Mesothelial cell of epicardium (in vitro differentiated cells): ENCODE results near the gene DAAM1. TPM values are rescaled to one million over a fixed set of nuclear protein-coding genes. Genes with fewer than 3 reads are reported as not detected.
A peak's percentile ranks its signal among the peaks of the same experiment; 100 is the strongest.

ENCODE experiments used
- DNase-seq, 2 experiments: peaks; one replicate each; pipeline ENCODE4 v3.0.0; 2021; ENCODE audit warnings: low spot score in 2 of 2; ENCODE audit not compliant: unreplicated experiment in 2 of 2
- H3K27ac Mint-ChIP-seq: 2 replicates; pipeline ENCODE4 v1.8.0; 2021; ENCODE audit warnings: mixed read lengths
- H3K27me3 Mint-ChIP-seq: 2 replicates; pipeline ENCODE4 v1.8.0; 2021; ENCODE audit warnings: low read depth, mixed read lengths
- H3K36me3 Mint-ChIP-seq: 2 replicates; pipeline ENCODE4 v1.8.0; 2021; ENCODE audit warnings: mixed read lengths
- H3K4me1 Mint-ChIP-seq: 2 replicates; pipeline ENCODE4 v1.8.0; 2021; ENCODE audit warnings: mixed read lengths
- H3K4me3 Mint-ChIP-seq: 2 replicates; pipeline ENCODE4 v1.8.0; 2021; ENCODE audit warnings: mild to moderate bottlenecking, moderate library complexity, mixed read lengths
- H3K9me3 Mint-ChIP-seq: 2 replicates; pipeline ENCODE4 v1.8.0; 2021; ENCODE audit warnings: mixed read lengths
- CTCF ChIP-seq: fragments of 200-600 bp; sonication (generic); IDR thresholded peaks from one replicate; pipeline ENCODE4 v1.5.0; 2021; ENCODE audit warnings: antibody characterized with exemption; ENCODE audit not compliant: unreplicated experiment
- total RNA-seq: library from RNA; stranded (reverse); gene quantifications from 3 replicates; pipeline ENCODE4 v1.2.1, GENCODE V29; 2021

The DAAM1 gene
- total RNA-seq, 1 donor from 2014 or later, result 44.2 TPM

GRCh38 chr14:59197695-59198262 is 9.3 kb downstream of the DAAM1 start:
- DNase-seq, result no peak
- no peaks in the 10 kb centered on the region for H3K27me3 Mint-ChIP-seq
- H3K4me3 Mint-ChIP-seq, result no peak overlapping the region
- no peaks in the 10 kb centered on the region for H3K9me3 Mint-ChIP-seq
- peaks cover 24% of the 10 kb centered on the region for H3K4me1 Mint-ChIP-seq
- TF ChIP-seq CTCF, result no peak
- peak overlapping the region; percentile 22 for H3K27ac Mint-ChIP-seq
- H3K36me3 Mint-ChIP-seq, result no peaks in the 10 kb centered on the region

GRCh38 chr14:59199205-59199604 is 10.7 kb downstream of the DAAM1 start:
- H3K36me3 Mint-ChIP-seq, result no peaks in the 10 kb centered on the region
- no peak for DNase-seq
- no peak overlapping the region for H3K4me3 Mint-ChIP-seq
- H3K9me3 Mint-ChIP-seq, result no peaks in the 10 kb centered on the region
- no peaks in the 10 kb centered on the region for H3K27me3 Mint-ChIP-seq
- H3K27ac Mint-ChIP-seq, result no peak overlapping the region
- TF ChIP-seq CTCF, result no peak
- peaks cover 20% of the 10 kb centered on the region for H3K4me1 Mint-ChIP-seq

- TF ChIP-seq CTCF, result no peak
- Mint-ChIP-seq H3K9me3 (no peaks in the 10 kb centered on the region), H3K27me3 (no peaks in the 10 kb centered on the region), H3K36me3 (no peaks in the 10 kb centered on the region), H3K4me1 (peaks cover 16% of the 10 kb centered on the region), H3K4me3 (no peak overlapping the region), H3K27ac (no peak overlapping the region)
- no peak for DNase-seq
Observed at GRCh38 chr14:59199614-59200013, 11.1 kb downstream of the DAAM1 start.

- no peaks in the 10 kb centered on the region for H3K27me3 Mint-ChIP-seq
- H3K9me3 Mint-ChIP-seq, result no peaks in the 10 kb centered on the region
- no peaks in the 10 kb centered on the region for H3K36me3 Mint-ChIP-seq
- H3K4me3 Mint-ChIP-seq, result no peak overlapping the region
- H3K27ac Mint-ChIP-seq, result no peak overlapping the region
- TF ChIP-seq CTCF, result no peak
- no peak for DNase-seq
- H3K4me1 Mint-ChIP-seq, result peaks cover 17% of the 10 kb centered on the region
Observed at GRCh38 chr14:59200195-59200594, 11.7 kb downstream of the DAAM1 start.

- DNase-seq, result no peak
- TF ChIP-seq CTCF, result no peak
- Mint-ChIP-seq H3K36me3 (no peaks in the 10 kb centered on the region), H3K27ac (no peak overlapping the region), H3K9me3 (no peaks in the 10 kb centered on the region), H3K4me1 (peaks cover 18% of the 10 kb centered on the region), H3K4me3 (no peak overlapping the region), H3K27me3 (no peaks in the 10 kb centered on the region)
Observed at GRCh38 chr14:59202031-59202430, 13.6 kb downstream of the DAAM1 start.

- DNase-seq, result no peak
- Mint-ChIP-seq H3K36me3 (peaks cover 4% of the 10 kb centered on the region), H3K27me3 (no peaks in the 10 kb centered on the region), H3K4me1 (peaks cover 15% of the 10 kb centered on the region), H3K9me3 (peaks cover 5% of the 10 kb centered on the region), H3K4me3 (no peak overlapping the region), H3K27ac (no peak overlapping the region)
- no peak for TF ChIP-seq CTCF
Observed at GRCh38 chr14:59204305-59204704, 15.8 kb downstream of the DAAM1 start.
